ENCODE data around the gene PKP2.

Gene PKP2

DNA sequence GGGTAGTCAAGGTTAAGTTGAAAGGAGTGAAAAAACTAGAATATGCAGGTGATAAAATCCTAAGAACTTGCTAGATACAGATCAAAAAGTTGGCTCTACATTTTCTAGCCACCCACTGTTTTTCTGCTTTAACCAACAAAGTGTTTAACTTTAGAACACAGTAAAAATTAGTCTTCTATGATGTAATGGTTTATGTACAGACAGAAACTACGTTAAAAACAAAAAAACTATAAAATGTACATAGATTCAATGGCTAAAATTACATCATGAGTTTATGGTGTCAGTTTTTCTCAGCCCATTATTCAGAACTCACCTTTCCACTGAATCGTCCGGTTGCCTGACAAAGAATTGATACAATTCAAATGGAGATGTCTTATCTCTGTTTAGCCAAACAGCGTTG lies 143.0 kb downstream of the PKP2 start:
- no peak for DNase-seq (ENCODE audit: low spot score)

DNA sequence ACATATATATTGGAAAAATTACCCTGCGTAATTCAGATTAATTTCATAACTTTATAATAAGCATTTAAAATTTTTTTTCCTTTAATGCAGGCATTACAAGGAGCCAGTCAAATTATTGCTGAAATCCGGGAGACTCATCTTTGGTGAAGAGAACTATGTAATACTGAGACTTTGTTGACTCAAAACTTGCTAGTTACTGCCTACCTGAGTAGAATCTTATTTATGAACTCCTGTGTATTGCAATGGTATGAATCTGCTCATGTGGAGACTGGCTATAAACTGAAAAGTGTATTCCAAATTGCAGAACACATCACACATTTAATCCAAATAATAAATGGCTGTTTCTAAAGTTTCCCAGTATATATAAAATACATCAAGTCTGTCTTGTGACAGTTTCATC lies 153.3 kb downstream of the PKP2 start:
- DNase-seq (ENCODE audit: low spot score): no peak

GRCh38 chr12:32742133-32742532 lies 154.4 kb downstream of the PKP2 start:
- no peak for DNase-seq (ENCODE audit: low spot score)

Measured in ecto neural progenitor cell (in vitro differentiated cells).